Measurements from ENCODE around the gene CIAPIN1.

- TF ChIP-seq CTCF (IDR thresholded peaks at IDR 0.05; ENCODE audit: low read length): no peak
- TF ChIP-seq EZH2phosphoT487 (IDR thresholded peaks at IDR 0.05; ENCODE audit: low read length): no peak
Observed at GRCh38 chr16:57447186-57447962, at the start of gene CIAPIN1, which contains the start of gene COQ9.

Measured in MM.1S (cell line).